HEK293T (cell line): ENCODE data around the gene CERS4.

ENCODE experiments used
- ARNT ChIP-seq: fragments of 450-650 bp; IDR thresholded peaks from 2 replicates; pipeline ENCODE4 v1.6.1; 2017; ENCODE audit warnings: mild to moderate bottlenecking
- ELF4 ChIP-seq: fragments of 450-650 bp; IDR thresholded peaks from 2 replicates; pipeline ENCODE4 v1.6.1; 2017; ENCODE audit warnings: antibody characterized with exemption
- L3MBTL2 ChIP-seq: fragments of 450-650 bp; conservative IDR thresholded peaks from 2 replicates; pipeline ENCODE4 v1.6.1; 2016; ENCODE audit warnings: mild to moderate bottlenecking
- PKNOX1 ChIP-seq: fragments of 450-650 bp; IDR thresholded peaks from 2 replicates; pipeline ENCODE4 v1.6.1; 2016
- SP1 ChIP-seq: fragments of 450-650 bp; IDR thresholded peaks from 2 replicates; pipeline ENCODE4 v1.6.1; 2017

GRCh38 chr19:8310342-8311055 is 101.3 kb downstream of the CERS4 start:
- TF ChIP-seq ARNT (no peak), SP1 (no peak), PKNOX1 (no peak), ELF4 (no peak), L3MBTL2 (no peak)
